Mesenteric fat pad (tissue), 1 donor: ENCODE measurements around the gene RNF40. TPM values are rescaled to one million over a fixed set of nuclear protein-coding genes. Genes with fewer than 3 reads are reported as not detected.
"Not testable (repeated sequence)": the region's sequence is repeated elsewhere in the genome, so short reads cannot be mapped to it uniquely, and the experiment has no call there.

ENCODE experiments used
- DNase-seq: peaks from one replicate; pipeline ENCODE4 v3.0.0-alpha.2; 2020; ENCODE audit warnings: low spot score
- total RNA-seq: library from RNA; stranded (reverse); fragmentation: NEBNext Ultra II Directional; extraction: Animal tissue kit (Norgen Biotek cat#: 25700); gene quantifications from one replicate; pipeline ENCODE4 v1.2.1, GENCODE V29; 2021
- donor health status: DM: yes; HTN: yes; CAD: no.

RNF40 gene
- total RNA-seq, 1 donor from 2014 or later = 97.5 TPM

DNA sequence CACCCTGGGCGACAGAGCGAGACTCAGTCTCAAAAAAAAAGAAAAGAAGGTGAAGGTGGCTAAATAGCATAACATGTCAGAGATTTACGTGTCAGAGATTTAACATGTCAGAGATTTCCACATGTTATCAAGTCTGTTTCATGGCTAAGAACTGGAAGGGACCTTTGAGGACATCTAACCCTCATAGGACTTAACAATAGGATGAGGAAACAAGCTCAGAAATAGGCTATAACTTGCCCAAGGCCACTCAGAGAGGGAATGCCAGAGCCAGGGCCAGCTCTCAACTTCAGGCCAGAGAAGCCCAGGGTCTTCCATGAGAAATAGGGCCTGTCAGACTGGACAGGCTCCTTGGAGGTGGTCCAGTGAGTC, 51.7 kb downstream of the RNF40 start:
- DNase-seq = no peak

DNA sequence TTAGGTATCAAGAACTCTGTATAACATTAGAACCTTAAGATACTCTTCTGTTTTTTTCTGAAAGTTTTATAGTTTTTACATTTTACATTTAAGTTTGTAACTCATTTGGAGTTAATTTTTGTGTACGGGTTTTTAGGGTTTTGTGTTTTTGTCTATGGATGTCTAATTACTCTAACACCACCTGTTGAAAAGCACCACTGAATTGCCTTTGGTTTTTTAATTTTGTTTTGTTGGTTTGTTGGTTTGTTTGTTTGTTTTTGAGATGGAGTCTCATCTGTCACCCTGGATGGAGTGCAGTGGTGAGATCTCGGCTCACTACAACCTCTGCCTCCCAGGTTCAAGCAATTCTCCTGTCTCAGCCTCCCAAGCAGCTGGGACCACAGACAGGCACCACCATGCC, 54.6 kb downstream of the RNF40 start:
- DNase-seq = no peak

DNA sequence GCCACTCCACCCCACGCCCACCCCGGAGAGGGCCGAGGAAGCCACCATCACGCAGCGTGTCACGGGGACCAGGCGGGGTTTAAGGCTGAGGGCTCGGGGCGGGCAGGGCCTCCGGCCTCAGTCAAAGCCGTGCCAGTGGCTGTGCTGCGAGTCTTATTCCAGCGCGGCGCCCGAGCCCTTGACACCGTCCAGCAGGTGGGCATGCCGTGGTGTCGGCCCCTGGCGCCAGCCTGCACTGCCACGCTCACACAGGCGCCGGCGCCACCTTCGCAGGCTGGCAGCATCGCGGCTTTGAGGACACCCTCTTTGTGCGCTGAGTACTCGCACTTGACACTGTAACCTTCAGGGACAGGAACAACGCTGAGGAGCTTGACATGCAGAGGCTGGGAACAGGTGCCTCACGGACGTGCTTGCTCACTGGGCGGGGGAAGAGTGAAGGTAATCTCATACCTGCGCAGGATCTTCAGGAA, 58.9 kb downstream of the RNF40 start:
- DNase-seq = no peak

GRCh38 chr16:30821441-30821840, 59.3 kb downstream of the RNF40 start:
- not testable (repeated sequence) for DNase-seq

GRCh38 chr16:30821891-30822290, 59.8 kb downstream of the RNF40 start:
- no peak for DNase-seq

Other genes starting within 250 kb of the RNF40 start
- 24.8 TPM for gene ZNF768, start 235.8 kb upstream of the RNF40 start, total RNA-seq
- 9.6 TPM for gene ZNF747, start 227.5 kb upstream of the RNF40 start, total RNA-seq
- 5.9 TPM for gene ZNF764, start 203.9 kb upstream of the RNF40 start, total RNA-seq
- gene ZNF688, start 190.6 kb upstream of the RNF40 start, total RNA-seq = 12.1 TPM
- gene ZNF785, start 176.6 kb upstream of the RNF40 start, total RNA-seq = 10.1 TPM
- gene ZNF689, start 151.9 kb upstream of the RNF40 start, total RNA-seq = 5.9 TPM
- 36.9 TPM for gene PRR14, start 111.4 kb upstream of the RNF40 start, total RNA-seq
- 46.2 TPM for gene FBRS, start 103.9 kb upstream of the RNF40 start, total RNA-seq
- 59.7 TPM for gene SRCAP, start 63.2 kb upstream of the RNF40 start, total RNA-seq
- gene PHKG2, start 13.9 kb upstream of the RNF40 start, total RNA-seq = 20.8 TPM
- 2.2 TPM for gene CFAP119, start 260 bp upstream of the RNF40 start, total RNA-seq
- gene ZNF629, start 24.9 kb downstream of the RNF40 start, total RNA-seq = 10.4 TPM
- gene BCL7C, start 131.8 kb downstream of the RNF40 start, total RNA-seq = 21.3 TPM
- 4.9 TPM for gene CTF1, start 134.3 kb downstream of the RNF40 start, total RNA-seq
- 11.4 TPM for gene FBXL19, start 161.2 kb downstream of the RNF40 start, total RNA-seq
- 17.9 TPM for gene ORAI3, start 186.7 kb downstream of the RNF40 start, total RNA-seq
- 18.5 TPM for gene SETD1A, start 195.4 kb downstream of the RNF40 start, total RNA-seq
- 51.1 TPM for gene HSD3B7, start 222.9 kb downstream of the RNF40 start, total RNA-seq
- 1.5 TPM for gene STX1B, start 248.3 kb downstream of the RNF40 start, total RNA-seq